DND-41 (cell line): ENCODE data around the gene MYBBP1A.

ENCODE experiments used
- CTCF ChIP-seq: IDR thresholded peaks from 2 replicates; pipeline ENCODE4 v1.5.1; 2012; ENCODE audit warnings: borderline replicate concordance, low read length, moderate library complexity, mild to moderate bottlenecking; ENCODE audit not compliant: poor library complexity, severe bottlenecking; ENCODE audit errors: extremely low read depth
- EZH2 ChIP-seq: IDR thresholded peaks from 3 replicates; pipeline ENCODE4 v1.6.1; 2012; ENCODE audit warnings: borderline replicate concordance, low read depth, mild to moderate bottlenecking, moderate library complexity, low read length, inconsistent platforms; ENCODE audit not compliant: severe bottlenecking

- TF ChIP-seq CTCF (no peak), EZH2 (no peak)
These were observed 7.9 kb downstream of the MYBBP1A start for GRCh38 chr17:4547118-4547906.
